ENCODE results near the gene GPC5. TPM values are rescaled to one million over a fixed set of nuclear protein-coding genes. Genes with fewer than 3 reads are reported as not detected.

Gene GPC5
- total and polyA plus RNA-seq, 4 donors: 0.51 to 22.4 (median 2.0) TPM

GRCh38 chr13:92433386-92433785 lies 1035.0 kb downstream of the GPC5 start:
- H3K27me3 ChIP-seq (ENCODE audit: control insufficient read depth in 4 of 4, insufficient read depth in 4 of 4, low read length in 3 of 4): no peaks in the 10 kb centered on the region
- TF ChIP-seq REST (IDR thresholded peaks at IDR 0.05) (no peak), RXRA (IDR thresholded peaks at IDR 0.05) (no peak), NR2F2 (IDR thresholded peaks at IDR 0.05) (no peak), CTCF (IDR thresholded peaks at IDR 0.05; ENCODE audit: low read depth, low read length, missing input control) (no peak), ATF3 (IDR thresholded peaks at IDR 0.05) (no peak), HNF4A (conservative IDR thresholded peaks at IDR 0.05) (no peak), SP1 (IDR thresholded peaks at IDR 0.05) (no peak), FOXA1 (IDR thresholded peaks at IDR 0.05) (no peak), TAF1 (conservative IDR thresholded peaks at IDR 0.05) (no peak), GABPA (IDR thresholded peaks at IDR 0.05 in 1 of 2, conservative IDR thresholded peaks at IDR 0.05 in 1 of 2) (no peak), MAX (IDR thresholded peaks at IDR 0.05) (no peak)
- no peaks in the 10 kb centered on the region for H3K9me3 ChIP-seq (ENCODE audit: control insufficient read depth in 4 of 4, low read length in 3 of 4)
- H3K9ac ChIP-seq (ENCODE audit: low read depth in 1 of 2, low read length in 2 of 2): no peak overlapping the region
- 92% methylated on average over 3 of the region's 3 CpGs for WGBS
- no peak for DNase-seq (ENCODE audit: low spot score)
- H3K4me3 ChIP-seq (ENCODE audit: low read depth in 1 of 3, low read length in 3 of 3): no peak overlapping the region
- no peak overlapping the region for H3K27ac ChIP-seq (ENCODE audit: low read depth in 1 of 2, low read length in 2 of 2)
- no peaks in the 10 kb centered on the region for H3K4me1 ChIP-seq (ENCODE audit: control insufficient read depth in 4 of 4, insufficient read depth in 4 of 4, low read length in 3 of 4)
- no peaks in the 10 kb centered on the region for H3K36me3 ChIP-seq (ENCODE audit: control insufficient read depth in 4 of 4, insufficient read depth in 3 of 4, low read depth in 1 of 4, low read length in 3 of 4)

GRCh38 chr13:92433963-92434362 lies 1035.5 kb downstream of the GPC5 start:
- 91% methylated on average over 1 of the region's 1 CpG for WGBS
- Histone ChIP-seq H3K9ac (ENCODE audit: low read depth in 1 of 2, low read length in 2 of 2) (no peak overlapping the region), H3K27me3 (ENCODE audit: control insufficient read depth in 4 of 4, insufficient read depth in 4 of 4, low read length in 3 of 4) (no peaks in the 10 kb centered on the region), H3K36me3 (ENCODE audit: control insufficient read depth in 4 of 4, insufficient read depth in 3 of 4, low read depth in 1 of 4, low read length in 3 of 4) (no peaks in the 10 kb centered on the region), H3K4me3 (ENCODE audit: low read depth in 1 of 3, low read length in 3 of 3) (no peak overlapping the region), H3K27ac (ENCODE audit: low read depth in 1 of 2, low read length in 2 of 2) (no peak overlapping the region), H3K4me1 (ENCODE audit: control insufficient read depth in 4 of 4, insufficient read depth in 4 of 4, low read length in 3 of 4) (no peaks in the 10 kb centered on the region), H3K9me3 (ENCODE audit: control insufficient read depth in 4 of 4, low read length in 3 of 4) (no peaks in the 10 kb centered on the region)
- no peak for DNase-seq (ENCODE audit: low spot score)
- TF ChIP-seq YY1 (IDR thresholded peaks at IDR 0.05): no peak
- TF ChIP-seq RAD21 (IDR thresholded peaks at IDR 0.05): no peak
- TF ChIP-seq NR2F2 (IDR thresholded peaks at IDR 0.05): no peak
- no peak for TF ChIP-seq TAF1 (conservative IDR thresholded peaks at IDR 0.05)
- TF ChIP-seq CTCF (IDR thresholded peaks at IDR 0.05; ENCODE audit: low read depth, low read length, missing input control): no peak
- no peak for TF ChIP-seq HNF4A (conservative IDR thresholded peaks at IDR 0.05)
- TF ChIP-seq FOXA2 (IDR thresholded peaks at IDR 0.05): no peak
- no peak for TF ChIP-seq EGR1 (IDR thresholded peaks at IDR 0.05; ENCODE audit: low read depth in 2 of 2)
- TF ChIP-seq HNF4G (IDR thresholded peaks at IDR 0.05): no peak
- TF ChIP-seq GABPA (IDR thresholded peaks at IDR 0.05 in 1 of 2, conservative IDR thresholded peaks at IDR 0.05 in 1 of 2): no peak
- TF ChIP-seq ZBTB33 (IDR thresholded peaks at IDR 0.05): no peak
- TF ChIP-seq ATF3 (IDR thresholded peaks at IDR 0.05): no peak
- no peak for TF ChIP-seq FOXA1 (IDR thresholded peaks at IDR 0.05)
- TF ChIP-seq SP1 (IDR thresholded peaks at IDR 0.05): no peak
